Hematopoietic multipotent progenitor cell (in vitro differentiated cells): ENCODE results near the gene RFTN1. TPM values are rescaled to one million over a fixed set of nuclear protein-coding genes. Genes with fewer than 3 reads are reported as not detected.

Experiments used
- DNase-seq, 3 donors: peaks; one replicate each; pipeline ENCODE4 v3.0.0-alpha.2; 2011 to 2015; ENCODE audit warnings: low read depth in 2 of 3, low spot score in 2 of 3
- total RNA-seq: library from RNA; depleted of rRNA; stranded (reverse); fragments of >200 nt; gene quantifications from one replicate; pipeline ENCODE4 v1.2.3, GENCODE V29; 2012

Gene RFTN1
- total RNA-seq, 1 donor, result 42.0 TPM

GRCh38 chr3:16383864-16384263 is 129.6 kb downstream of the RFTN1 start:
- DNase-seq, result no peak

- no peak for DNase-seq
Measured at GRCh38 chr3:16382845-16383244, 130.7 kb downstream of the RFTN1 start.

- DNase-seq, result no peak
Measured at GRCh38 chr3:16381426-16381825, 132.1 kb downstream of the RFTN1 start.

GRCh38 chr3:16380421-16380820 is 133.1 kb downstream of the RFTN1 start:
- no peak for DNase-seq

- peak in 1 of 3 donors; percentile 37 for DNase-seq
Measured at GRCh38 chr3:16379838-16380237, 133.7 kb downstream of the RFTN1 start.

- no peak for DNase-seq
Measured at GRCh38 chr3:16378920-16379319, 134.6 kb downstream of the RFTN1 start.

- DNase-seq, result no peak
Measured at GRCh38 chr3:16378415-16378814, 135.1 kb downstream of the RFTN1 start.

GRCh38 chr3:16377847-16378302 is 135.6 kb downstream of the RFTN1 start:
- no peak for DNase-seq

- no peak for DNase-seq
Measured at GRCh38 chr3:16377196-16377595, 136.3 kb downstream of the RFTN1 start.

- DNase-seq, result no peak
Measured at GRCh38 chr3:16375891-16376290, 137.6 kb downstream of the RFTN1 start.

- no peak for DNase-seq
Measured at GRCh38 chr3:16374935-16375245, 138.6 kb downstream of the RFTN1 start.

- DNase-seq, result no peak
Measured at GRCh38 chr3:16374047-16374934, 139.2 kb downstream of the RFTN1 start.

GRCh38 chr3:16373341-16373946 is 140.1 kb downstream of the RFTN1 start:
- no peak for DNase-seq

GRCh38 chr3:16372362-16373292 is 140.9 kb downstream of the RFTN1 start:
- no peak for DNase-seq

GRCh38 chr3:16370872-16371740 is 142.4 kb downstream of the RFTN1 start:
- DNase-seq, result no peak

GRCh38 chr3:16370503-16370871 is 143.0 kb downstream of the RFTN1 start:
- DNase-seq, result no peak

GRCh38 chr3:16369885-16370284 is 143.6 kb downstream of the RFTN1 start:
- no peak for DNase-seq

- DNase-seq, result no peak
Measured at GRCh38 chr3:16369276-16369675, 144.2 kb downstream of the RFTN1 start.

- DNase-seq, result no peak
Measured at GRCh38 chr3:16366581-16366980, 146.9 kb downstream of the RFTN1 start.

GRCh38 chr3:16365491-16366128 is 147.9 kb downstream of the RFTN1 start:
- no peak for DNase-seq
